Tibial nerve (tissue), 3 donors: ENCODE results near the gene SMAD6.

ENCODE experiments used
- CTCF ChIP-seq, 5 experiments: fragments of 200-600 bp in 3 of 5; fragments of 450-650 bp in 2 of 5; sonication (generic) in 3 of 5; IDR thresholded peaks; one replicate each; pipeline ENCODE4 v1.5.1; 2016 to 2019; ENCODE audit warnings: antibody characterized with exemption in 5 of 5, mild to moderate bottlenecking in 3 of 5, moderate library complexity in 2 of 5
- POLR2A ChIP-seq, 2 donors: fragments of 450-650 bp; IDR thresholded peaks; one replicate each; pipeline ENCODE4 v1.6.1; 2017; ENCODE audit warnings: antibody characterized with exemption in 2 of 2, mild to moderate bottlenecking in 2 of 2, moderate library complexity in 2 of 2

- TF ChIP-seq POLR2A (IDR thresholded peaks at IDR 0.05) = no peak
- TF ChIP-seq CTCF (IDR thresholded peaks at IDR 0.05) = no peak
These were observed 19.9 kb downstream of the SMAD6 start for GRCh38 chr15:66721954-66722353.
